Adipocyte (in vitro differentiated cells): ENCODE measurements around the gene MAGI1.
A peak's percentile ranks its signal among the peaks of the same experiment; 100 is the strongest.

Source experiments
- DNase-seq: peaks from one replicate; pipeline ENCODE4 v3.0.0-alpha.2; 2015; ENCODE audit warnings: low read depth
- H3K27me3 ChIP-seq: replicated peaks from 2 replicates; pipeline ENCODE4 v1.7.0; 2013; ENCODE audit warnings: mild to moderate bottlenecking, low read length, moderate library complexity; ENCODE audit not compliant: control insufficient read depth, insufficient read depth
- H3K36me3 ChIP-seq: 2 replicates; pipeline ENCODE4 v1.7.0; 2013; ENCODE audit warnings: low read length, mild to moderate bottlenecking, moderate library complexity; ENCODE audit not compliant: control insufficient read depth, insufficient read depth, severe bottlenecking
- H3K4me1 ChIP-seq: 2 replicates; pipeline ENCODE4 v1.7.0; 2013; ENCODE audit warnings: mild to moderate bottlenecking, low read length, moderate library complexity; ENCODE audit not compliant: control insufficient read depth, insufficient read depth
- H3K4me3 ChIP-seq: 2 replicates; pipeline ENCODE4 v1.7.0; 2013; ENCODE audit warnings: mild to moderate bottlenecking, low read length, moderate library complexity
- H3K9ac ChIP-seq: 2 replicates; pipeline ENCODE4 v1.7.0; 2013; ENCODE audit warnings: mild to moderate bottlenecking, low read length, moderate library complexity
- H3K9me3 ChIP-seq: 2 replicates; pipeline ENCODE4 v1.7.0; 2013; ENCODE audit warnings: mild to moderate bottlenecking, low read length, moderate library complexity; ENCODE audit not compliant: control insufficient read depth

MAGI1 gene

GRCh38 chr3:65992106-65992505, 46.6 kb downstream of the MAGI1 start:
- H3K4me3 ChIP-seq: no peak overlapping the region
- peaks cover 6% of the 10 kb centered on the region for H3K4me1 ChIP-seq
- no peaks in the 10 kb centered on the region for H3K27me3 ChIP-seq
- no peaks in the 10 kb centered on the region for H3K9me3 ChIP-seq
- H3K9ac ChIP-seq: no peak overlapping the region
- no peak for DNase-seq
- no peaks in the 10 kb centered on the region for H3K36me3 ChIP-seq

GRCh38 chr3:65988411-65989180, 50.1 kb downstream of the MAGI1 start:
- Histone ChIP-seq H3K9ac (no peak overlapping the region), H3K4me1 (no peaks in the 10 kb centered on the region), H3K27me3 (no peaks in the 10 kb centered on the region), H3K36me3 (no peaks in the 10 kb centered on the region), H3K9me3 (no peaks in the 10 kb centered on the region), H3K4me3 (no peak overlapping the region)
- DNase-seq: no peak

DNA sequence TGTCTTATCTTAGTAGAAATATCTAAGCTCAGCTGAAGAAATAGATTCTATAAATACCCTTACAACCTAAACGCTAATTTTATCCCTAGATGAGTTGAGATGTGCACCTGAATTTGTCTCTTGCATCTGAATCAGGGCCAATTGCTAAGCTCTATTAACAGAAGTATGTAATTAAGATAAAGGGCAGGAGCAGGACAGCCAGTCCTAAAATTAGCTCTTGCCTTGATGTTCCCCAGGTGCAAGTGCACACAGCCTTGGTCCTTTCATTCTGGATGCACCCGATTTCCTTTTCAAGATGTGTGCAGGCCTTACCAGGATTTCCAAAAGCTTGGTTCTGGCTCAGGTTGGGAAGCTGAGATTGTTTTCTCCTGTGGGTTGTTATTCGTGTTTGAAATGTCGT, 52.4 kb downstream of the MAGI1 start:
- no peaks in the 10 kb centered on the region for H3K4me1 ChIP-seq
- H3K9ac ChIP-seq: no peak overlapping the region
- no peaks in the 10 kb centered on the region for H3K9me3 ChIP-seq
- no peaks in the 10 kb centered on the region for H3K36me3 ChIP-seq
- no peak for DNase-seq
- H3K4me3 ChIP-seq: no peak overlapping the region
- H3K27me3 ChIP-seq: no peaks in the 10 kb centered on the region

DNA sequence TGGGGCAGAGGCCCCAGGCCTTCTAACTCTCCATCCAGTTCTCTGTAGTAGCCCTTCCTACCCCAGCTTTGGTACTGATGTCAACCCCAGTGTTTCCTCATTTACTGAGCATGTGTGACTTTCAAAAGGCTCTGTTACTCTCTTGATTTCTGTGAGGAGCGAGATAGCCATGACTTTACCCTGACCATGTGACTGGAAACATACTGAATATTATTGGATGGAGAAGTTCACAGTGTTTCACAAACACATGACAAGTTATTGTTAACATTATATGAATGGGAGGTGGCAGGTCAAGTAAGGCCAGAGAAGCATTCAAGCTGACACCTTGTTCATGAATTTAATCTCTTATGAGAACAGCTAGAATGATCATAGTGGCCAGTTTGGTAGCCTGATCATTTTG, 53.7 kb downstream of the MAGI1 start:
- Histone ChIP-seq H3K4me3 (no peak overlapping the region), H3K4me1 (peaks cover under 1% of the 10 kb centered on the region), H3K9ac (no peak overlapping the region), H3K36me3 (no peaks in the 10 kb centered on the region), H3K27me3 (no peaks in the 10 kb centered on the region), H3K9me3 (no peaks in the 10 kb centered on the region)
- DNase-seq: no peak

DNA sequence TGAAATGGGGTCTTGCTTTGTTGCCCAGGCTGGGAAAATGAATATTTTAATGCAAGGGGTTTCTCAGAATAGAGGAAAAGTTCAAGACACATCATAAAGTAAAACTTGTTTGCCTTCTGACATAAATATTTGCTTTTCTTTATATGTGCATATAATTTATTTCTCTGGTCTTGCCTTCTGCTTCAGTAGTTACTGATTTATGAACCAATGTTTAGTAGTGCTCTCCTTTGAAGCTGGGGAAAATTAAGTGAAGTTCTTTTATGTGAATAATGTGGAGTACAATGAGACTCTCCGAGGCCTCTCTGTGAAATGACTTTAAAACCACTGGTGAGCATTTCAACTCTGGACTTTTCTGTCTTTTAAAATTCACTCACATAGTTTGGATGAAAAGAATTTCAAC, 55.6 kb downstream of the MAGI1 start:
- Histone ChIP-seq H3K27me3 (no peaks in the 10 kb centered on the region), H3K4me1 (peaks cover 19% of the 10 kb centered on the region), H3K36me3 (no peaks in the 10 kb centered on the region), H3K4me3 (no peak overlapping the region), H3K9ac (no peak overlapping the region), H3K9me3 (no peaks in the 10 kb centered on the region)
- no peak for DNase-seq

GRCh38 chr3:65979731-65980130, 59.0 kb downstream of the MAGI1 start:
- Histone ChIP-seq H3K9ac (peak overlapping the region; percentile 35), H3K4me3 (peak overlapping the region; percentile 35), H3K4me1 (peaks cover 28% of the 10 kb centered on the region), H3K27me3 (no peaks in the 10 kb centered on the region), H3K9me3 (no peaks in the 10 kb centered on the region), H3K36me3 (no peaks in the 10 kb centered on the region)
- no peak for DNase-seq

- Histone ChIP-seq H3K4me1 (peaks cover 32% of the 10 kb centered on the region), H3K9me3 (no peaks in the 10 kb centered on the region), H3K9ac (peak overlapping the region; percentile 44), H3K36me3 (no peaks in the 10 kb centered on the region), H3K4me3 (peak overlapping the region; percentile 35), H3K27me3 (no peaks in the 10 kb centered on the region)
- DNase-seq: no peak
Measured at GRCh38 chr3:65979162-65979561, 59.6 kb downstream of the MAGI1 start.

DNA sequence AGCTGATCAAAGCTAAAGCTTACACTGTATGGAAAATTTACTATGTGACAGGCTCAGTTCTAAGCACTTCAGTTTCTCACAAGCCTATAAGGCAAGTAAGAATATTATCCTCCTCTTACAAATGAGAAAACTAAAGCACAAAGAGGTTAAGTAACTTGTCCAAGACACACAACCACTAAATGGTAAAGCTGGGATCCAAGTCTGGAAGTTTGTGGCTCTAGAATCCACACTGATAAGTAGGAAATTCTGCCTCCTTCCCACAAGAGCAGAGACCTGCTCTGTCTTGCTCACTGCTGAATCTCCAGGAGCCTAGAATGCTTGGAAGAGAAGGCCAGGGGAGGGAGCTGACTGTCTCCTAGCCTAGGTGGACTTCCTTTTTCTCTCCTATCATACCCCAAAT, 60.6 kb downstream of the MAGI1 start:
- Histone ChIP-seq H3K27me3 (no peaks in the 10 kb centered on the region), H3K4me3 (no peak overlapping the region), H3K9ac (no peak overlapping the region), H3K4me1 (peaks cover 32% of the 10 kb centered on the region), H3K36me3 (no peaks in the 10 kb centered on the region), H3K9me3 (no peaks in the 10 kb centered on the region)
- no peak for DNase-seq

DNA sequence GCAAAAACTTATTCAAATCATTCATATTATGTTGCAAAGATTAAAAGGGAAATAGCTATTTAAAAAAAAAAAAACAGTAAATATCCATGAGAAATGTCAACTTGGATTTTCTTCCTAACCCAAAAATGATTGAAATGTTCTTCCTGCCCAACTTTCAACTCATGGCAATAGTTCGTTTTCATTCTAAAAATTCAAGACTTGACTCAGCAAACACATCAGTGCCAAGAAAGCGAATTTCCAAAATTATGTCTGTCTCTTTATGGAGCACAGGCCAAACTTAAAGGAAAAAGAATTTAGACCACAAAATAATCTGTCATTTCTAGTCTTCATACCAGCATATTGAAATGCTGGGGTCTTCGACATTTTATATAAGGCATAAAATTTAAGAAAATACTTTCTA, 63.7 kb downstream of the MAGI1 start:
- Histone ChIP-seq H3K9ac (no peak overlapping the region), H3K4me3 (no peak overlapping the region), H3K27me3 (no peaks in the 10 kb centered on the region), H3K36me3 (no peaks in the 10 kb centered on the region), H3K9me3 (no peaks in the 10 kb centered on the region), H3K4me1 (peaks cover 36% of the 10 kb centered on the region)
- DNase-seq: peak; percentile 35

DNA sequence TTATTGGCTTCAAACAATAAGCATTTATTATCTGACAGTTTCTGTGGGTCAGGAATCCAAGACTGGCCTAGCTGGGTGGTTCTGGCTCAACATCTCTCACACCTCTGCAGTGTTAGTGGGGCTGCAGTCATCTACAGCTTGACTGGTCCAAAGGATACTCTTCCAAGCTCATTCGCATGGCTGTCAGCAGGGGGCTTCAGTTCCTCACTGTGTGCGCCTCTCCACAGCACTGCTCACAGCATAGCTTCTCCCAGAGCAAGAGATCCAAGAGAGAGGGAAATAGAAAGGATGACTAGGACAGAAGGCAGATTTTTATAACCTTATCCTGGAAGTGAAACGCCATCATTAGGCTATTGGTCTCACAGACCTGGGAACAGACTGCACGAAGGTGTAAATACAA, 64.2 kb downstream of the MAGI1 start:
- no peak overlapping the region for H3K9ac ChIP-seq

GRCh38 chr3:65972765-65973164, 66.0 kb downstream of the MAGI1 start:
- no peaks in the 10 kb centered on the region for H3K27me3 ChIP-seq
- no peaks in the 10 kb centered on the region for H3K36me3 ChIP-seq
- no peak overlapping the region for H3K9ac ChIP-seq
- H3K4me3 ChIP-seq: no peak overlapping the region
- DNase-seq: no peak
- H3K9me3 ChIP-seq: no peaks in the 10 kb centered on the region
- H3K4me1 ChIP-seq: peaks cover 13% of the 10 kb centered on the region

More for the DNA sequence above, 64.2 kb downstream of the MAGI1 start:
- Histone ChIP-seq H3K4me1 (peaks cover 31% of the 10 kb centered on the region), H3K27me3 (no peaks in the 10 kb centered on the region), H3K36me3 (no peaks in the 10 kb centered on the region), H3K9me3 (no peaks in the 10 kb centered on the region), H3K4me3 (no peak overlapping the region)
- no peak for DNase-seq
